GM12892 (cell line): ENCODE measurements around the gene MPRIP.

Experiments
- POLR2A ChIP-seq: IDR thresholded peaks from 2 replicates; pipeline ENCODE4 v1.6.1; 2011; ENCODE audit warnings: low read depth, low read length, control low read depth
- POLR2AphosphoS5 ChIP-seq: IDR thresholded peaks from 2 replicates; pipeline ENCODE4 v1.6.1; 2011; ENCODE audit warnings: low read depth, low read length, control low read depth

- TF ChIP-seq POLR2AphosphoS5 (no peak), POLR2A (no peak)
Observed at GRCh38 chr17:17105976-17106375, 63.7 kb downstream of the MPRIP start.
